ENCODE results near the gene COA3.

COA3 gene

GRCh38 chr17:42798011-42798382, 507 bp downstream of the COA3 start:
- DNase-seq (ENCODE audit: insufficient read length, low spot score) (no peak), FAIRE-seq (no peak)
- TF ChIP-seq POU2F2 (IDR thresholded peaks at IDR 0.05; ENCODE audit: low read depth, low read length) (no peak), TAF1 (IDR thresholded peaks at IDR 0.05; ENCODE audit: low read depth, low read length) (no peak), SPI1 (IDR thresholded peaks at IDR 0.05; ENCODE audit: low read depth, low read length) (no peak), PAX5 (IDR thresholded peaks at IDR 0.05; ENCODE audit: insufficient read depth, low read length, severe bottlenecking) (no peak), POLR2AphosphoS5 (IDR thresholded peaks at IDR 0.05; ENCODE audit: low read depth, low read length) (no peak), POLR2A (IDR thresholded peaks at IDR 0.05; ENCODE audit: low read depth, low read length) (no peak)

DNA sequence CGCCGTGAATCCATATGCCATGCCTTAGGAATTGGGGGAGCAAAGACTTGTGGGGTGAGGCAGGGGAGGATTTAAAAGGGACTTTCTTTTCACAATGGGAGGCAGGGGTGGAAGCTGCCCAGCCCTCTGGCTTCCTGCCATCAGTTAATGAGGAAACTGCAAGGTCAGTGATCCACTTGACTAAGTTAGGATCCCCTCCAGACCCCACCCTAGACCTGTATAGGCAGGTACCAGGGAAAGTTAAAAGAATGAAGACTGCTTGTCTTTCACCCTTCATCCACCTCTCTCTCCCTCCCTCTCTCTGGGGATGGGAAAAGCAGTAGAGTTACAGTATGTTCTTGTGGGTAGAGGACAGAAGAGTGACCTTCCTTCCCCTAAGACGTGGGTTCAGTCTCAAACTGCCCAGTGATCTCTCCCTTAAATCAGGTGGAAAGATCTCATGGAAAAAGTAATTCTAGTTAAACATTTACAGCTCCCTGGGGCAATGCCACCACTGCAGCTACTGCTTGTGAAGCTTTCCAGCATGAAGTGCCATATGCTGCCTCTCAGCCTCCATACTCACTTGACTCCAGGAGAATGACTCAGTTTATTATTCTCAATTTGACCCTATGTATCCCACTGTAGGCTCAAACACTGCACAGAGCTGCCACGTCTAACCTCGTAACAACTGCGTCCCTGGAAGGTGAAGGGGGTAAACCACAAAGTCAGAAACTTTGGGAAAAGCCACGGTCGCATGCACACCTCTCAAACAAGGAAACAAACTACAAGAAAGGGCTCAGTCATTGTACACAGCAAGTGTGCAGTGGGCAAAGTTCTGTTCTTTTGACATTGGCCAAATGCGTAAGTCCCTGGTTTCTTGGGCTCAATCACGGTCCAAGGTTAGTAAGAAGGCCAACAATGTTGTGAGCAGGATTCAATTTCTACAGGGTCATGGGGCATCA, 1.2 kb downstream of the COA3 start:
- no peak for DNase-seq (ENCODE audit: insufficient read length, low spot score)
- TF ChIP-seq POLR2AphosphoS5 (IDR thresholded peaks at IDR 0.05; ENCODE audit: low read depth, low read length), result no peak
- no peak for TF ChIP-seq SPI1 (IDR thresholded peaks at IDR 0.05; ENCODE audit: low read depth, low read length)
- no peak for TF ChIP-seq PAX5 (IDR thresholded peaks at IDR 0.05; ENCODE audit: insufficient read depth, low read length, severe bottlenecking)
- no peak for TF ChIP-seq POLR2A (IDR thresholded peaks at IDR 0.05; ENCODE audit: low read depth, low read length)
- TF ChIP-seq TAF1 (IDR thresholded peaks at IDR 0.05; ENCODE audit: low read depth, low read length), result no peak
- TF ChIP-seq POU2F2 (IDR thresholded peaks at IDR 0.05; ENCODE audit: low read depth, low read length), result no peak
- no peak for FAIRE-seq

- no peak for DNase-seq (ENCODE audit: insufficient read length, low spot score)
- TF ChIP-seq POLR2AphosphoS5 (IDR thresholded peaks at IDR 0.05; ENCODE audit: low read depth, low read length), result no peak
- no peak for TF ChIP-seq PAX5 (IDR thresholded peaks at IDR 0.05; ENCODE audit: insufficient read depth, low read length, severe bottlenecking)
- TF ChIP-seq POU2F2 (IDR thresholded peaks at IDR 0.05; ENCODE audit: low read depth, low read length), result no peak
- no peak for TF ChIP-seq SPI1 (IDR thresholded peaks at IDR 0.05; ENCODE audit: low read depth, low read length)
- TF ChIP-seq POLR2A (IDR thresholded peaks at IDR 0.05; ENCODE audit: low read depth, low read length), result no peak
- no peak for FAIRE-seq
Measured at GRCh38 chr17:42796066-42796758, 2.3 kb downstream of the COA3 start.

GRCh38 chr17:42795465-42795864, 3.0 kb downstream of the COA3 start:
- no peak for FAIRE-seq
- TF ChIP-seq POU2F2 (IDR thresholded peaks at IDR 0.05; ENCODE audit: low read depth, low read length) (no peak), POLR2AphosphoS5 (IDR thresholded peaks at IDR 0.05; ENCODE audit: low read depth, low read length) (no peak), POLR2A (IDR thresholded peaks at IDR 0.05; ENCODE audit: low read depth, low read length) (no peak), SPI1 (IDR thresholded peaks at IDR 0.05; ENCODE audit: low read depth, low read length) (no peak), TAF1 (IDR thresholded peaks at IDR 0.05; ENCODE audit: low read depth, low read length) (no peak), PAX5 (IDR thresholded peaks at IDR 0.05; ENCODE audit: insufficient read depth, low read length, severe bottlenecking) (no peak)

DNA sequence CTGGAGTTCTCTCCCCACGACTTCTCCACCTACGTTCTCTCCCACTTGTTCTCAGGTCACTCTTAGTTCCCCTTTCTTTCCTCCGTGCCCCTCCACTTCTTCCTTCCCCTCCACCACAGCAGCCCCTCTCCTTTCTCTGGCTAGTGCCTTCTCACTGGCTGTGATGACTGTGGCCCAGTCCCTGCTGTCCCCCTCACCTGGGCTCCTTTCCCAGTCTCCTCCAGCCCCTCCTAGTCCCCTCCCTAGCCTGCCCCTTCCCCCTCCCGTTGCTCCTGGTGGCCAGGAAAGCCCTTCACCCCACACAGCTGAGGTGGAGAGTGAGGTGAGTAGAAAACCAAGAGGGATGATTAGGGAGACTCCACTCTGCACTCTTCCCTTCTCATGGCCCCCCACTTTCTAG, 3.4 kb downstream of the COA3 start:
- DNase-seq (ENCODE audit: insufficient read length, low spot score), result no peak
- TF ChIP-seq TAF1 (IDR thresholded peaks at IDR 0.05; ENCODE audit: low read depth, low read length) (no peak), POLR2A (IDR thresholded peaks at IDR 0.05; ENCODE audit: low read depth, low read length) (no peak), PAX5 (IDR thresholded peaks at IDR 0.05; ENCODE audit: insufficient read depth, low read length, severe bottlenecking) (no peak), POU2F2 (IDR thresholded peaks at IDR 0.05; ENCODE audit: low read depth, low read length) (no peak), SPI1 (IDR thresholded peaks at IDR 0.05; ENCODE audit: low read depth, low read length) (no peak)

More at GRCh38 chr17:42795465-42795864, 3.0 kb downstream of the COA3 start:
- DNase-seq (ENCODE audit: insufficient read length, low spot score), result no peak

GRCh38 chr17:42792545-42792944, 6.0 kb downstream of the COA3 start:
- DNase-seq (ENCODE audit: insufficient read length, low spot score) (no peak), FAIRE-seq (no peak)
- TF ChIP-seq TAF1 (IDR thresholded peaks at IDR 0.05; ENCODE audit: low read depth, low read length), result no peak
- TF ChIP-seq PAX5 (IDR thresholded peaks at IDR 0.05; ENCODE audit: insufficient read depth, low read length, severe bottlenecking), result no peak

More for the DNA sequence above, 3.4 kb downstream of the COA3 start:
- FAIRE-seq, result no peak

DNA sequence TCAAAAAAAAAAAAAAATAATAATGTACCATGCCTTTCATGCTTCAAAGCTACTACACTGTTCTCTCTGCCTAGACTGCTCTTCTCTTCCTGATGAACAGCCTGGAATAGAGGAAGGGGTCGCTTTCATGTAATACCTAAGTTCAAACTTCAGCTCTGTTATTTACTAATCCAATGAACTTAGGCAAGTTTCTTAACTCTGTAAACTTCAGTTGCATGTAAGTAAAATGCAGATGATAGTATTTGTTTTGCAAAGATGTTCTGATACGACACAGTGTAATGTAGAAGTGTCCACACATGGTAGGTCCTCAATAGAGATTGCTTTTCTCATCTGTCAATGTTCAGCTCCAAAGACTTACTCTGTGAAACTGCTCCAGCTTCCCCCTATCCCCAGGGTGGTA, 6.6 kb downstream of the COA3 start:
- FAIRE-seq (no peak), DNase-seq (ENCODE audit: insufficient read length, low spot score) (no peak)
- TF ChIP-seq POLR2A (IDR thresholded peaks at IDR 0.05; ENCODE audit: low read depth, low read length), result no peak
- TF ChIP-seq SPI1 (IDR thresholded peaks at IDR 0.05; ENCODE audit: low read depth, low read length), result no peak

- DNase-seq (ENCODE audit: insufficient read length, low spot score) (no peak), FAIRE-seq (no peak)
- no peak for TF ChIP-seq POLR2A (IDR thresholded peaks at IDR 0.05; ENCODE audit: low read depth, low read length)
- TF ChIP-seq POU2F2 (IDR thresholded peaks at IDR 0.05; ENCODE audit: low read depth, low read length), result no peak
- no peak for TF ChIP-seq PAX5 (IDR thresholded peaks at IDR 0.05; ENCODE audit: insufficient read depth, low read length, severe bottlenecking)
- TF ChIP-seq POLR2AphosphoS5 (IDR thresholded peaks at IDR 0.05; ENCODE audit: low read depth, low read length), result no peak
- TF ChIP-seq TAF1 (IDR thresholded peaks at IDR 0.05; ENCODE audit: low read depth, low read length), result no peak
- no peak for TF ChIP-seq SPI1 (IDR thresholded peaks at IDR 0.05; ENCODE audit: low read depth, low read length)
Measured at GRCh38 chr17:42787266-42787665, 11.2 kb downstream of the COA3 start.

DNA sequence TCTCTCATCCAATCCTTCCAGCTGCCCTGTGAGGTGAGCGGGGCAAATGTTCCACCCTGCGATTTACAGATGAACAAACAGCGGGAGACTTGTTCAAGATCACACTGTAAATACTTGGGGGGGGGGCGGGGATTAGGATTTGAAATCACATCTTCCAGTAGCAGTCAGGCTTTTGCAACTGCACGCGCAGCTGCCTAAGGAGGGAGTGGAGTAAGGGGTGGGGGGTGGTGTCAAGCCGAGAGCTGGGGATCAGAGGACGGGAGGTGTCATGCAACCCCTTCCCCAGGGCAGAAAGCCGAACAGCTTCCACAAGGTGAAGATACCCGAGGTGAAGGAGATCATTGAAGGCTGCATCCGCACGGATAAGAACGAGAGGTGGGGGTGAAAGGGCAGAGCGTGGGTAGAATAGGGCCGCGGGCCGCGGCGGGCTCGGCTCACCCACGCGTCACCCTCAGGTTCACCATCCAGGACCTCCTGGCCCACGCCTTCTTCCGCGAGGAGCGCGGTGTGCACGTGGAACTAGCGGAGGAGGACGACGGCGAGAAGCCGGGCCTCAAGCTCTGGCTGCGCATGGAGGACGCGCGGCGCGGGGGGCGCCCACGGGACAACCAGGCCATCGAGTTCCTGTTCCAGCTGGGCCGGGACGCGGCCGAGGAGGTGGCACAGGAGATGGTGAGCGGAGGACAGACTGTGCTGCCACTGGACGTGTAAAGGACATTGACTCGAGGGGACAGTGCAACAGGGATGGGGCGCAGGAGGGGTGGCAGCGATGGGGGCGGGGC, 13.5 kb downstream of the COA3 start:
- DNase-seq (ENCODE audit: insufficient read length, low spot score), result no peak
- FAIRE-seq, result no peak
- TF ChIP-seq SPI1 (IDR thresholded peaks at IDR 0.05; ENCODE audit: low read depth, low read length) (no peak), POU2F2 (IDR thresholded peaks at IDR 0.05; ENCODE audit: low read depth, low read length) (no peak), PAX5 (IDR thresholded peaks at IDR 0.05; ENCODE audit: insufficient read depth, low read length, severe bottlenecking) (no peak), POLR2A (IDR thresholded peaks at IDR 0.05; ENCODE audit: low read depth, low read length) (no peak), POLR2AphosphoS5 (IDR thresholded peaks at IDR 0.05; ENCODE audit: low read depth, low read length) (no peak), TAF1 (IDR thresholded peaks at IDR 0.05; ENCODE audit: low read depth, low read length) (no peak)

Data from GM12891 (cell line).